IgD-negative memory B cell (primary cell): ENCODE data around the gene PCGF2. TPM values are rescaled to one million over a fixed set of nuclear protein-coding genes. Genes with fewer than 3 reads are reported as not detected.
"Not testable (repeated sequence)": the region's sequence is repeated elsewhere in the genome, so short reads cannot be mapped to it uniquely, and the experiment has no call there.

ENCODE experiments used
- H3K27ac Mint-ChIP-seq, 3 donors: one replicate each; pipeline ENCODE4 v1.8.0; 2020 to 2022; ENCODE audit warnings: mild to moderate bottlenecking in 3 of 3, mixed read lengths in 3 of 3, moderate library complexity in 1 of 3
- H3K27me3 Mint-ChIP-seq: one replicate; pipeline ENCODE4 v1.8.0; 2021; ENCODE audit warnings: mixed read lengths
- H3K36me3 Mint-ChIP-seq: one replicate; pipeline ENCODE4 v1.8.0; 2020; ENCODE audit warnings: mild to moderate bottlenecking, mixed read lengths
- H3K4me1 Mint-ChIP-seq, 3 donors: one replicate each; pipeline ENCODE4 v1.8.0; 2020 to 2022; ENCODE audit warnings: mixed read lengths in 3 of 3, mild to moderate bottlenecking in 1 of 3
- H3K4me3 Mint-ChIP-seq, 4 donors: one replicate each; pipeline ENCODE4 v1.8.0; 2020 to 2022; ENCODE audit warnings: mild to moderate bottlenecking in 4 of 4, mixed read lengths in 4 of 4, moderate library complexity in 3 of 4
- H3K9me3 Mint-ChIP-seq, 3 donors: one replicate each; pipeline ENCODE4 v1.8.0; 2020 to 2021; ENCODE audit warnings: mixed read lengths in 3 of 3, mild to moderate bottlenecking in 1 of 3
- polyA plus RNA-seq: library from polyadenylated mRNA; unstranded; fragments of 300-500 nt; fragmentation: Illumina TruSeq; gene quantifications from one replicate; pipeline ENCODE4 v1.2.3, GENCODE V29; 2021

PCGF2 gene
- polyA plus RNA-seq, 1 donor from 2014 or later: not detected

DNA sequence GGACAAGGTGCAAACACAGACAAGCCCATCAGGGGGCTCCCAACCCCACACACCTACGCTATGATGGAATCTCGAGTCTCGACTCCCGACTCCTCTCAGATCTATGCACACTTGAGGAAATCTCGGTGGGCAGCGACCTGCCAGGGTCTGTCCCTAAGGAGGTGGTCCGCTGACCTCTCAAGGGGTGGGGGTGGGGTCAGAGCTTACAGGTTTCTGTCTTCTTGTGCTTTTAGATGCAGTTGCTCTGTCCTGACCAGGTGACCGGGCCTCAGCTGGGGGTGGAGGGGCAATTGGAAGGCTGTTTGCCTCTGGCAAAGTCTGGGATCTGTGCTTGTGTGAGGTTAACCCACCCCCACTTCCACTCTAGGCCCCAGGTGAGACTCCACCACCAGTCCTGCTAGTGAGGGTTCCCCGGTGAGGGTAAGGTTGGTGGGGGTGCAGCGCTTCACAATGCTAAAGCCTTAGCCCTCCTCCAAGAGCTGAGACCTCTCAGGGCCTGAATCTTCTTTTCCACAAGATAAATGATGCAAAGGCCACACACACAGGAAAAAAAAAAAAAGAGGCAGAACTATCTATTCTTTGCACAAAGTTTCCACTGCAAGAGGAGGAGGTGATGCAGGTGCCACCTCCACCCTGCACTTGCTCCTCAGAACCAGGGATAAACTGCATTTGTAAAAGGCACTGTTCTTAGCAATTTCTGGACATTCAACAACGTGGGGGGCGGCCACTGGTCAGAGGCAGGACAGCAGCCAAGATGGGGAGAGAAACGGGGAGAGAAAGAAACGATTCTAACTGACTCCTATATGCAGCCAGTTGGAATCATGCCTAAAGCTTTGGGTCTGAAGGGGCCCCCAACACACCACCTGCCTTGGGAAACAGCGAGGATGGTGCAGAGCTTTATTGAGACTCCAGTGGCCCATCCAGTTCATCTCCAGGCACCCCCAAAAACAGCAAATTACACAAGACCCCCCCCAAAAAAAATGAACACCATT, 13.9 kb downstream of the PCGF2 start:
- Mint-ChIP-seq H3K9me3 (no peaks in the 10 kb centered on the region), H3K4me3 (peak overlapping the region in 1 of 4 donors; percentile 60), H3K4me1 (peaks cover 7 to 23% (median 11%) of the 10 kb centered on the region in 3 donors), H3K27ac (peak overlapping the region in 2 of 3 donors; percentile 71 to 75), H3K27me3 (peaks cover 3% of the 10 kb centered on the region), H3K36me3 (peaks cover 2% of the 10 kb centered on the region)

DNA sequence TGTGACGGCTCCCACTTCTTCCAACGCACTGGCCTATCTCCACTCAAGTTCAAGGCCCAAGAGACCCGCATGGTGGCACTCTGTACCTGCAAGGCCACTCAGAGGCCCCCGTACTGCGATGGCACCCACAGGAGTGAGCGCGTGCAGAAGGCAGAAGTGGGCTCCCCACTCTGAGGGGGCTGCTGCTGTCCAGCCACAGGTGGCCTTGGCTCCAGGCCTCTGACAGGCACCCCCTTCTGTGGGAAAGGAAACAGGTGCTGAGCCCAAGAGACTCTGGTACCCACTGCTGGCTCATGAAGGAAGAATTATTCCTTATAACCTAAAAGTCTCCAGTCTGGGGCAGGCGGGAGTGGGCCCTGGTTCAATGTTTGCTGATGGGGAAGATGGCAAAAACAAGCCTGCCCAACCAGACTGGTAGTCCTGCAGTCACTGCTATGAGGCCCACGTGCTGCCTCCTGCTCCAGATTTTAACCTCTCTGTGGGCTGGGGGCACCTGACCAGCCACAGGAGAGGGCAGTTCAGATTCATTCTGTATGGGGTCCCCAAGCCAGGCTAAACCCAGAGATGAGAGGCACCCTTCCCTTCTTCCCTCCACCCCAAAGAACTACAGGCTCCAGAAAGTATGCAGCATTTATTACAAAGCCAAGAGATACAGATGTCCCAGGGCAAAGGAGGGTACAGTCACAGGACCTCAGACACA, 14.7 kb downstream of the PCGF2 start:
- peaks cover 7 to 30% (median 14%) of the 10 kb centered on the region in 3 donors for H3K4me1 Mint-ChIP-seq
- H3K9me3 Mint-ChIP-seq: no peaks in the 10 kb centered on the region
- H3K27me3 Mint-ChIP-seq: peaks cover 1% of the 10 kb centered on the region
- H3K36me3 Mint-ChIP-seq: peaks cover 2% of the 10 kb centered on the region
- peak overlapping the region in 1 of 4 donors; percentile 60 for H3K4me3 Mint-ChIP-seq
- peak overlapping the region in 2 of 3 donors; percentile 71 to 78 for H3K27ac Mint-ChIP-seq

DNA sequence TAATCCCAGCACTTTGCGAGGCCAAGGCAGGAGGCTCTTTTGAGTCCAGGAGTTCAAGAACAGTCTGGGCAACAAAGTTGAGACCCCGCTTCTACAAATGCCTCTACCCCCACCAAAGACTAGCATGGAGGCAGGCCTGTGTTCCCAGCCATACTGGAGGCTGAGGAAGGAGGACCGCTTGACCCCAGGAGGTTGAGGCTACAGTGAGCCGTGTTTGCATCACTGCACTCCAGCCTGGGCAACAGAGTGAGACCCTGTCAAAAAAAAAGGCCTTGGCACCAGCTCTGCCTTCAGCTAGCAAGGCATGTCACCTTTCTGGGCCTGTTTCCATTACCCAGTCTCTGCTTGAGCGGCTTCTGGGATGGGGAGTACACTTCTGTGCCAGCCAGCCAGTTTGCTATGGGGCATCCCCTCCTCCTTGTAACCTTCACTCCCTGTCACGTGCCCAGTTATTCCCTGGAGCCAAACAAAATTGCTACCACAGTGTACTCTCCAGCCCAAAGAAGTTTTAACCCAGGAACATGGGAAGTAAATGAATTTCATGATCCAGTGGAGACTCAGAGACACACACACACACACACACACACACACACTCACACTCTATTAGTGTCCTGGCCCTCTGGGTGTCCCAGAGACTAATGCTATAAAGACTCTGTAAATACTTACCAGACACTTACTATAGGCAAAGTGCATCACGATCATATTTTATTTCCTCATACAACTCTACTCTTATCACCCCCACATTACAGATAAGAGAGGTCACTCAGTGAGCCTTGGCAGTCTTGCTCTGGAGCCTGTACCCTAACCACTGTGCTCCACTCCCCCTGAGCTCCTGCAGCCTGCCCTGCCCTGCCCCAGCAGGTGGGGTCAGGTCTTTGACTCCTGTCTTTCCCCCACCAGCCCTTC, 15.5 kb downstream of the PCGF2 start:
- Mint-ChIP-seq H3K4me1 (peaks cover 15 to 35% (median 22%) of the 10 kb centered on the region in 3 donors), H3K27ac (peak overlapping the region; percentile 71 to 83 (median 78)), H3K36me3 (peaks cover 2% of the 10 kb centered on the region), H3K27me3 (peaks cover 1% of the 10 kb centered on the region), H3K9me3 (no peaks in the 10 kb centered on the region), H3K4me3 (peak overlapping the region in 1 of 4 donors; percentile 82)

DNA sequence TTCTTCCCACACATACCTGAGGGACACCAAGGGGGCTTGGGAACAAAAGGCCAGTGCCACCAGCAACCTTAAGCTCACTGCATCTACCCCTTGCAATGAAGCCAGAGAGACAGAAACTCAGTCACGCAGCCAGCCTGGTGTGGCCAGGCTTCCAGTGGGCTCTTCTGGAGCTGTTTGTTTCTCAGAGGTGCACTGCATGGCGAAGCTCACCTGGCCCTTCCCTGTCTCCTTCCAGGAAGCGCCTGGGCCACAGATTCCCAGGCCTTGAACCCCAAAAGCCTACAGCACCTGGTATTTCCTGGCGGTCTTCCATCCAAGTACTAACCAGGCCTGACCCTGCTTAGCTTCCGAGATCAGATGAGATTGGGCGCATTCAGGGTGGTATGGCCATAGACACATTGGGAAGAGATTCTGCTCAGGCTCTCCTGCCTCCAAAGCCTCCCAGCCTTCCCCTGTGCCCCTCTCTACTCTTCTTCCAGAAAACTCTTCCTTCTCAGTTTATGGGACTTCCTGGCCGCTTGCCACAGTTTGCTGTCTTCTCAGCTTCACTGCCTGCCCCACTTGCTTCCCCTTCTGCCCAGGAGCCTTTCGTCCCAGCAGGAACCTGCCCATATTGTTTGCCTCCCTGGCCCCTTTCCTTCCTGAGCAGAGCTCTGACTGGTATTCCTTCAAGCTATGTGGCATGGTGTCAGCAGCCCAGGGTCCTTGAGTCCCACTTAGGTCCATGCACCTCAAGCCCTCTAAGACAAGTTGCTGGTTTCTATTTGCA, 16.4 kb downstream of the PCGF2 start:
- Mint-ChIP-seq H3K9me3 (no peaks in the 10 kb centered on the region), H3K27ac (peak overlapping the region; percentile 78 to 83 (median 82)), H3K36me3 (peaks cover 2% of the 10 kb centered on the region), H3K4me1 (peaks cover 17 to 40% (median 27%) of the 10 kb centered on the region in 3 donors), H3K4me3 (peak overlapping the region; percentile 22 to 82 (median 62)), H3K27me3 (peaks cover 1% of the 10 kb centered on the region)

DNA sequence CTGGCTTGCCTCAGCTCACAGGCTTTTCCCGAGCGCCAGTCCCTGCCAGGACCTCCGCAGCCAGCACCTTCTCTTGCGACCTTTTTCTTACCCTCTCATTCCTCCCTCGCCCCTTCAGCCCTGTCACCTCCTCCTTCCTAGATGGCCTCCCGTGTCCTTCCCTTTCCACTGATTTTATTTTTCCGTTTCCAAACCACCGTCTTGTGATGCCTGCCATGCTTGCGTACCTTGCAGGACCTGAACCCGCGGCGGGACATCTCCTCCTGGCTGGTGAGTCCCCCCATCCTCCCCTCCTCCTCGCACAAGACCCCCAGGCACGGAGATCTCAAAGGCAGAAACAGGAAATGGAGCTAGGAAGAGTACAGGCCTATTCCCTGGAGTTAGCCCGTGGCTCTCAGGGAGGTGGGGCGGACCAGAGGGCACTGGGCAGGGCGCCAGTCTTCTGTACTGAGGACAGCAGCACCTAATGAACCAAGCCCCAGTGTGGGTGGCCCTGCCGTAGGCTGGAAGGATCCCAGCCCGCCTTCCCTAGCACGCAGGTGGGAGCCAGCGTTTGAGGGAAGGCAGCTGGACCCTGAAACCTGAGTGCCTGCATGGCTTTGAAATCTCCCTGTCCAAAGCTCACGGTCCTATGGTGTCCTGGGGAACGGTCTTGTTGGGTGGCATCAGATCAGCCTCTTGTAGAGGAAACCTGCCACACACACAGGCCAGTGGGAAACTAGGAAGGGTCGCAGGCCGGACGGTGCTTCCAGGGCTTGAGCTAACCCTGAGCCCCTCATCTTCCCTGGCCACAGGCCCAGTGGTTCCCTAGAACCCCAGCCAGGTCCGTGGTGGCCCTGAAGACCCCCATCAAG, 17.4 kb downstream of the PCGF2 start:
- H3K4me1 Mint-ChIP-seq: peaks cover 17 to 42% (median 27%) of the 10 kb centered on the region in 3 donors
- peaks cover 1% of the 10 kb centered on the region for H3K27me3 Mint-ChIP-seq
- peak overlapping the region; percentile 82 to 96 (median 90) for H3K4me3 Mint-ChIP-seq
- H3K27ac Mint-ChIP-seq: peak overlapping the region in 2 of 3 donors; percentile 82 to 91
- H3K36me3 Mint-ChIP-seq: peaks cover 2% of the 10 kb centered on the region
- no peaks in the 10 kb centered on the region for H3K9me3 Mint-ChIP-seq

DNA sequence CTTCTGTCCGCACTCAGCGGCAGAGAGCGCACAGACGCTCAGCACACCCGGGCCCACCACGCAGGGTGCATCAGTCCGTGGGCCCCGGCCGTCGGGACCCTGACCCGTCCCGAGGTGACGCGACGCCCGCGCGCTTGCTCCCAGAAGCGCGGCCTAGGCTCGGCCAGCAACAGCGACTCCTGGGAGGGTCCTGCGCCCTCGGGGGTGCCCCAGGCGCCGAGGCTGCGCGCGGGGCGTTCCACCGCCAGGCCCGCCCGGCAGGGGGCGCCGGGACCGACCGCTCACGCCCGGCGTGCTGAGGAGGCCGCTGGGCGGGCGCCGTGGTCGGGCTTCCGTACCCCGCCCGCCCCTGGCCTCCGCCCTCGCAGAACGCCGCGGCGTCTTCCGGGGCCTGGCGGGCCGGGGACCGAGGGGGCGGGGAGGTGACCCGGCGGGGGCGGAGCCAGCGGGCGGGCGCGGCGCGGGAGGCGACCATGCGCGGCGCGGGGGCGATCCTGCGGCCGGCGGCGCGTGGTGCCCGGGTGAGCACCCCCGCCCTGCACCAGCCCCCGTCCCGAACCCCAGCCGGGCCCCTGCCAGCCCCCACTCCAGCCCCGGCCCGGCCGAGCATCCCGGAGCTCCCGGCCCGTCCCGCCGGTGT, 18.1 kb downstream of the PCGF2 start, which contains the start of gene CISD3:
Gene CISD3, plus strand, starts transcription at position 456 of the 640 bp plus-strand sequence. Its CDS starts 18 bp downstream, at position 474.
- H3K4me1 Mint-ChIP-seq: peaks cover 17 to 44% (median 30%) of the 10 kb centered on the region in 3 donors
- peak within 1 kb of the TSS; percentile 71 to 91 (median 82) for H3K27ac Mint-ChIP-seq
- no peaks in the 10 kb centered on the region for H3K27me3 Mint-ChIP-seq
- H3K9me3 Mint-ChIP-seq: no peaks in the 10 kb centered on the region
- H3K36me3 Mint-ChIP-seq: peaks cover 2% of the 10 kb centered on the region
- peak within 1 kb of the TSS; percentile 82 to 96 (median 90) for H3K4me3 Mint-ChIP-seq

DNA sequence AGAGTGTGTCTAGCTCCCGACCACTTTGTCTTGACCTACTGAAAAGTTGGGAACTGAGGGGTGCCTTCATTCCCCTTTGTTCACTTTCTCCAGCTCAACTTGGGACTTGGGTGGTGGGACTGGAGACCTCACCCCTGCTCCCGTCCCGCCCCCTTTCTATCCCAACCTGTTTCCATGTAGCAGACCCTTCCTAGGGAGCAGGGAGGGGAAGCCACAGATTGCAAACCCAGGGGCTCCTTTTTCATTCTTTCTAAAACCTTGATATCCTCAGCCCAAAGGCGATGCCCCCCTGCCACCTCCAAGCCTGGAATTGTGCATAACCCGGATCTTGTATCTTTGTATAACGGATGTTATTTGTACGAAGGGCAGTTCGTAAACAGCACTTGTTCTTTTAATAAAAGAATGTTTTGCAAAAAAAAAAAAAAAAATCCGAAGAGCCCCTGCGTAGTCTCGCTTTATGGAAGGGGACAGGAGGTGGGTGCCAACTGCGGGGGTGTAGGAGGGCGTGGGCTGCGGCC, 18.7 kb downstream of the PCGF2 start:
- Mint-ChIP-seq H3K4me3 (peak overlapping the region; percentile 64 to 89 (median 76)), H3K4me1 (peaks cover 17 to 42% (median 27%) of the 10 kb centered on the region in 3 donors), H3K27ac (peak overlapping the region in 2 of 3 donors; percentile 71 to 81), H3K27me3 (no peaks in the 10 kb centered on the region), H3K9me3 (no peaks in the 10 kb centered on the region), H3K36me3 (peaks cover under 1% of the 10 kb centered on the region)

DNA sequence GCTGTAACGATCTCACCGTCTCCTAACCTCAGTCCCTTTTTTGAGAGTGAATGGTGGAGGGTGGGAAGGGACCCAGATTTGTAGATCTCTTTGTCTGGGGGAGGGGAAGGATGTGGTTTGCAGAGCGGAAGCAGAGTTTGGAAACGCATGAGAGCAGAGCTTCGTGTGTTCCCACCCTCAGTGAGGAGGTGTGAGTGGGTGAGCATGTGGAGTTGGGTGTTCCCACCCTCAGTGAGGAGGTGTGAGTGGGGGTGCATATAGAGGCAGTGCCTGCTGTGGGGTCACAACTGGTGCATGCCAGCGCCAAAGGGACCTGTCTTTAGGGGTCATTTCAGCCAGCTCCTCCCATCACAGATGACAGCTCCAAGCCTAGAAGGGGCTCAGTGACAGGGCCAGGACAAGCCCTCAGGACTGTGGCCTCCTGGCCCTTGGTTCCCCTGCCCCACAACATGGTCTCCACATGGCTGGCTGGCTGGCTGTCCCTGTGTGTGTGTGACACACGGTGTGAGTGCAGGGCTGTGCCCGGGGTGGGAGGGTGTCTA, 19.8 kb downstream of the PCGF2 start:
- H3K4me3 Mint-ChIP-seq: peak overlapping the region; percentile 64 to 94 (median 74)
- H3K36me3 Mint-ChIP-seq: peaks cover 2% of the 10 kb centered on the region
- H3K27ac Mint-ChIP-seq: peak overlapping the region; percentile 71 to 96 (median 81)
- no peaks in the 10 kb centered on the region for H3K27me3 Mint-ChIP-seq
- no peaks in the 10 kb centered on the region for H3K9me3 Mint-ChIP-seq
- peaks cover 17 to 40% (median 27%) of the 10 kb centered on the region in 3 donors for H3K4me1 Mint-ChIP-seq

DNA sequence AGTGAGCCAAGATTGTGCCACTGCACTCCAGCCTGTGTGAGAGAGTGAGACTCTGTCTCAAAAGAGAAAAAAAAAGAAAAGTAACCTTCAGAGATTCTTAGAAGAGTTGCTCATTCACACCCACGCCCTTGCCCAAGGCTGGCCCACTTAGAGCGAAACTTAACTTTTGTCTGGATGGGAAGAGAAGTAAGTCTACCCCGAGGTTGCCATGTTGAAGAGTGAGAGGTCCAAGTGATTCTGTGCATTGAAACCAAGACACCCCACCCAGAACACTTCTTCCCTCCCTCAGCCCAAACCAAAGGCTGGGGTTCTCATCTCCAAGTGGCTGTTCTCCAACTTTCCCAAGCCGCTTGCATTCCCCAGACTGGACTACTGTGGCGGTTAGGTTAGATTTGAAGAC, 20.4 kb downstream of the PCGF2 start:
- no peaks in the 10 kb centered on the region for H3K9me3 Mint-ChIP-seq
- peaks cover 2% of the 10 kb centered on the region for H3K36me3 Mint-ChIP-seq
- peak overlapping the region; percentile 71 to 96 (median 81) for H3K27ac Mint-ChIP-seq
- peaks cover 17 to 39% (median 31%) of the 10 kb centered on the region in 3 donors for H3K4me1 Mint-ChIP-seq
- H3K4me3 Mint-ChIP-seq: peak overlapping the region; percentile 64 to 94 (median 74)
- H3K27me3 Mint-ChIP-seq: no peaks in the 10 kb centered on the region

DNA sequence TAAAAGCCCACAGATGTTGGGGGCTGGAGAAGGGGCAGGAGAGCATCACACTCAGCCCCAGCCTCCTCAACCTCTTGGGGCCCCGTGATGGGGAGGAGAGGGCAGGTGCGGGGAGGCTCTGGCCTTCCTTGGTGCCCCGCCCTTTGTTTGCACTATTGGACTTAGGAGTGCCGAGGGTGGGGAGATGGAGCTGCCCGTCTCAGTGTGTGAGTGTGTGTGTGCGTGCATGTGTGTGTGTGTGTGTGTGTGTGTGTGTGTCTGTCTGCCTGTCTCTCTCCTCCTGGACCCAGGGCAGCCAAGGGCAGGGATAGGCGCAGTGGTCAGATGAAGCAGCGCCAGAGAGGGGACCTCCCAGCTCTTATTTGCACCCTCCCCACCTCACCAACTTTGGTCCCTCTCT, 22.0 kb downstream of the PCGF2 start:
- not testable (repeated sequence) for H3K9me3 Mint-ChIP-seq, H3K27me3 Mint-ChIP-seq, H3K36me3 Mint-ChIP-seq
- Mint-ChIP-seq H3K27ac (peak overlapping the region in 2 of 3 donors; percentile 8 to 39), H3K4me1 (peaks cover 20 to 33% (median 31%) of the 10 kb centered on the region in 3 donors), H3K4me3 (peak overlapping the region in 2 of 4 donors; percentile 27 to 73)

DNA sequence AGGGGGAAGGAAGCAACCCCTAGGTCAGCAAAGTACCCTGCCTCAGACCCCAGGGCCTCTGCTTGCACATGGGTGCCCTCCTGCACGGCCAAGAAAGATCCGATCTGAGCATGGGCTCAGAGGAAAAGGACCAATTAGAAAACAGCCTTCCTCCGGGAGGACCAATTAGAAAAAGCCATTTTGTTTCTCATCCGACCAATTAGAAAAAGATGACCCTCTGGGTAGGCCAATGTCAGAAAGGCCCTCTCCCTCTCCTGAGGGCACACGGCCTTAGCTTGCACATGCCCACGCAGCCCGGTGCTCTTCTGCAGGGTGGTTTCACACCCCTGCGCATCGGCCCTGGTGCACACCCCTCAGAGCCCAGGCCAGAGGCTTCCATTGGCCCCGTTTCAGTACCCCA, 23.1 kb downstream of the PCGF2 start:
- H3K9me3 Mint-ChIP-seq: no peaks in the 10 kb centered on the region
- H3K4me3 Mint-ChIP-seq: no peak overlapping the region
- peaks cover 20 to 29% (median 26%) of the 10 kb centered on the region in 3 donors for H3K4me1 Mint-ChIP-seq
- no peaks in the 10 kb centered on the region for H3K27me3 Mint-ChIP-seq
- peak overlapping the region in 2 of 3 donors; percentile 13 to 48 for H3K27ac Mint-ChIP-seq
- H3K36me3 Mint-ChIP-seq: peaks cover 2% of the 10 kb centered on the region
